GM23338 (cell line): ENCODE measurements around the gene INPP5A. TPM values are rescaled to one million over a fixed set of nuclear protein-coding genes. Genes with fewer than 3 reads are reported as not detected.

Experiments used
- ATAC-seq: fragments of 200-7000 bp; cut with Tn5 transposase; 3 replicates; pipeline ENCODE4 v1.9.1; 2020
- DNase-seq: peaks from one replicate; pipeline ENCODE4 v3.0.0-alpha.2; 2015; ENCODE audit warnings: low spot score
- H2AFZ ChIP-seq: fragments of 200-600 bp; sonication (generic); 2 replicates; pipeline ENCODE4 v1.8.0; 2016; ENCODE audit warnings: antibody characterized with exemption, mild to moderate bottlenecking, moderate library complexity
- H3F3A ChIP-seq: fragments of 200-600 bp; sonication (generic); replicated peaks from 2 replicates; pipeline ENCODE4 v1.8.0; 2017; ENCODE audit warnings: antibody characterized with exemption, mixed run types, low read depth
- H3K27ac ChIP-seq: fragments of 200-600 bp; sonication (generic); 2 replicates; pipeline ENCODE4 v1.6.1; 2016; ENCODE audit warnings: low read depth
- H3K27me3 ChIP-seq: fragments of 200-600 bp; sonication (generic); 2 replicates; pipeline ENCODE4 v1.8.0; 2016; ENCODE audit warnings: mild to moderate bottlenecking, mixed run types, moderate library complexity; ENCODE audit not compliant: insufficient read depth
- H3K36me3 ChIP-seq: fragments of 200-600 bp; sonication (generic); 2 replicates; pipeline ENCODE4 v1.8.0; 2016; ENCODE audit warnings: mild to moderate bottlenecking; ENCODE audit not compliant: insufficient read depth
- H3K4me1 ChIP-seq: fragments of 200-600 bp; sonication (generic); 2 replicates; pipeline ENCODE4 v1.8.0; 2016; ENCODE audit warnings: mild to moderate bottlenecking, moderate library complexity; ENCODE audit not compliant: insufficient read depth
- H3K4me2 ChIP-seq: fragments of 200-600 bp; sonication (generic); 2 replicates; pipeline ENCODE4 v1.7.1; 2017; ENCODE audit warnings: mixed run types
- H3K4me3 ChIP-seq: fragments of 200-600 bp; sonication (generic); 2 replicates; pipeline ENCODE4 v1.6.1; 2016; ENCODE audit warnings: mixed run types
- H3K79me2 ChIP-seq: fragments of 200-600 bp; sonication (generic); replicated peaks from 2 replicates; pipeline ENCODE4 v1.8.0; 2017; ENCODE audit warnings: mild to moderate bottlenecking; ENCODE audit not compliant: insufficient read depth
- H3K9me2 ChIP-seq: fragments of 200-600 bp; sonication (generic); 2 replicates; pipeline ENCODE4 v1.8.0; 2017; ENCODE audit not compliant: insufficient read depth
- H4K20me1 ChIP-seq: fragments of 200-600 bp; sonication (generic); replicated peaks from 2 replicates; pipeline ENCODE4 v1.8.0; 2017; ENCODE audit warnings: mild to moderate bottlenecking; ENCODE audit not compliant: insufficient read depth
- H3K27ac Mint-ChIP-seq: 2 replicates; pipeline ENCODE4 v1.8.0; 2020; ENCODE audit warnings: inconsistent platforms, mild to moderate bottlenecking, moderate library complexity, mixed read lengths
- H3K27me3 Mint-ChIP-seq: 3 replicates; pipeline ENCODE4 v1.8.0; 2022; ENCODE audit warnings: low read depth, mild to moderate bottlenecking, moderate library complexity, mixed read lengths, inconsistent platforms; ENCODE audit not compliant: insufficient read depth, poor library complexity
- H3K36me3 Mint-ChIP-seq: 3 replicates; pipeline ENCODE4 v1.8.0; 2021; ENCODE audit warnings: low read depth, mild to moderate bottlenecking, inconsistent platforms, moderate library complexity, mixed read lengths
- H3K4me1 Mint-ChIP-seq: 3 replicates; pipeline ENCODE4 v1.8.0; 2020; ENCODE audit warnings: mild to moderate bottlenecking, inconsistent platforms, mixed read lengths
- H3K4me3 Mint-ChIP-seq: 3 replicates; pipeline ENCODE4 v1.8.0; 2021; ENCODE audit warnings: moderate library complexity, mild to moderate bottlenecking, inconsistent platforms, mixed read lengths
- H3K9me3 Mint-ChIP-seq: 3 replicates; pipeline ENCODE4 v1.8.0; 2020; ENCODE audit warnings: moderate library complexity, mild to moderate bottlenecking, inconsistent platforms, mixed read lengths
- CREB1 ChIP-seq: fragments of 250-450 bp; sonication (Bioruptor Pico); IDR thresholded peaks from 2 replicates; pipeline ENCODE4 v1.5.0; 2020; ENCODE audit warnings: low read depth, mild to moderate bottlenecking, moderate library complexity
- ETS1 ChIP-seq: IDR thresholded peaks from 2 replicates; pipeline ENCODE4 v1.6.1; 2016; ENCODE audit warnings: antibody characterized with exemption
- EZH2 ChIP-seq: fragments of 200-600 bp; sonication (generic); IDR thresholded peaks from one replicate; pipeline ENCODE4 v1.8.0; 2017; ENCODE audit warnings: antibody characterized with exemption, mild to moderate bottlenecking, low read depth; ENCODE audit not compliant: unreplicated experiment
- EZH2phosphoT487 ChIP-seq: fragments of 200-600 bp; sonication (generic); IDR thresholded peaks from one replicate; pipeline ENCODE4 v1.8.1; 2018; ENCODE audit warnings: antibody characterized with exemption; ENCODE audit not compliant: unreplicated experiment
- JUNB ChIP-seq: IDR thresholded peaks from one replicate; pipeline ENCODE4 v1.6.1; 2016; ENCODE audit warnings: antibody characterized with exemption; ENCODE audit not compliant: unreplicated experiment
- NANOG ChIP-seq: IDR thresholded peaks from 2 replicates; pipeline ENCODE4 v1.6.1; 2016; ENCODE audit warnings: antibody characterized with exemption, borderline replicate concordance
- POLR2AphosphoS5 ChIP-seq: IDR thresholded peaks from 2 replicates; pipeline ENCODE4 v1.6.1; 2016; ENCODE audit warnings: antibody characterized with exemption, low read depth
- REST ChIP-seq: IDR thresholded peaks from one replicate; pipeline ENCODE4 v1.6.1; 2018; ENCODE audit warnings: antibody characterized with exemption; ENCODE audit not compliant: unreplicated experiment
- STAT1 ChIP-seq: IDR thresholded peaks from one replicate; pipeline ENCODE4 v1.6.1; 2016; ENCODE audit warnings: antibody characterized with exemption; ENCODE audit not compliant: unreplicated experiment
- ZNF114 ChIP-seq: fragments of 250-450 bp; sonication (Bioruptor Pico); IDR thresholded peaks from 2 replicates; pipeline ENCODE4 v1.5.0; 2020; ENCODE audit warnings: mild to moderate bottlenecking, moderate library complexity
- ZNF331 ChIP-seq: fragments of 250-450 bp; sonication (Bioruptor Pico); IDR thresholded peaks from 2 replicates; pipeline ENCODE4 v1.5.0; 2020; ENCODE audit warnings: low read depth, mild to moderate bottlenecking, moderate library complexity
- polyA plus RNA-seq: library from polyadenylated mRNA; unstranded; fragments of >200 nt; fragmentation: Nextera tagmentation; extraction: Ambion mirVana; gene quantifications from 2 replicates; pipeline ENCODE4 v1.2.1, GENCODE V29; 2016
- total RNA-seq: library from RNA; depleted of rRNA; stranded (reverse); fragments of >200 nt; shearing (Covaris generic); gene quantifications from 2 replicates; pipeline ENCODE4 v1.2.3, GENCODE V29; 2014
- TF ChIP-seq, protein P1 (sequence below), 2 experiments: fragments of 200-600 bp in 1 of 2; sonication (generic) in 1 of 2; conservative IDR thresholded peaks; 2 replicates each; pipeline versions ENCODE4 v1.5.1 to v1.6.1; 2016 to 2017; ENCODE audit warnings: antibody characterized with exemption in 2 of 2, low read depth in 2 of 2, mild to moderate bottlenecking in 2 of 2, moderate library complexity in 1 of 2
- TF ChIP-seq, protein P2 (sequence below): fragments of 250-450 bp; sonication (Bioruptor Pico); IDR thresholded peaks from 2 replicates; pipeline ENCODE4 v1.5.0; 2020; ENCODE audit warnings: mild to moderate bottlenecking, moderate library complexity

Gene INPP5A
- total and polyA plus RNA-seq, 2 experiments from 2014 or later, result 5.9 to 40.6 TPM

DNA sequence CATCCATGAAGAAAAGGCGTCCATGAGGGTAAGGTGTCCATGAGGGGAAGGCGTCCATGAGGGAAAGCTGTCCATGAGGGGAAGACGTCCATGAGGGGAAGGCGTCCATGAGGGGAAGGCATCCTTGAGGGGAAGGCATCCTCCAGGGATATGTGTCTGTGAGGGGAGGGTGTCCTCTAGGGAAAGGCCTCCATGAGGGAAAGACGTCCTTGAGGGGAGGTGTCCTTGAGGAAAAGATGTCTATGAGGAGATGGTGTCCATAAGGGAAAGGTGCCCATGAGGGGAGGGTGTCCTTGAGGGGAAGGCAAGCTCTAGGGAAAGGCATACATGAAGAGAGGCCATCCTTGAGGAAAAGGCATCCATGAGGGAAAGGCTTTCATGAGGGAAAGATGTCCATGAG is 92.6 kb downstream of the INPP5A start:
- no peak overlapping the region for H3K4me2 ChIP-seq
- no peak overlapping the region for H3K4me3 Mint-ChIP-seq
- peaks cover 3% of the 10 kb centered on the region; the same call in 1 of the 2 replicates for H3K4me1 ChIP-seq
- no peak overlapping the region for H3K27ac ChIP-seq
- DNase-seq (no peak), ATAC-seq (no peak)
- no peaks in the 10 kb centered on the region; the same call in 2 of the 3 replicates for H3K9me3 Mint-ChIP-seq
- no peak overlapping the region for H2AFZ ChIP-seq
- H3K4me1 Mint-ChIP-seq, result peaks cover 26% of the 10 kb centered on the region
- H3F3A ChIP-seq, result no peaks in the 10 kb centered on the region
- TF ChIP-seq STAT1 (no peak), EZH2 (no peak), ETS1 (no peak), REST (no peak), CREB1 (CRISPR knock-in tag) (no peak), EZH2phosphoT487 (no peak), ZNF114 (CRISPR knock-in tag) (no peak), JUNB (no peak), NANOG (no peak), POLR2AphosphoS5 (no peak), ZNF331 (CRISPR knock-in tag) (no peak)
- TF ChIP-seq, protein P1, sequence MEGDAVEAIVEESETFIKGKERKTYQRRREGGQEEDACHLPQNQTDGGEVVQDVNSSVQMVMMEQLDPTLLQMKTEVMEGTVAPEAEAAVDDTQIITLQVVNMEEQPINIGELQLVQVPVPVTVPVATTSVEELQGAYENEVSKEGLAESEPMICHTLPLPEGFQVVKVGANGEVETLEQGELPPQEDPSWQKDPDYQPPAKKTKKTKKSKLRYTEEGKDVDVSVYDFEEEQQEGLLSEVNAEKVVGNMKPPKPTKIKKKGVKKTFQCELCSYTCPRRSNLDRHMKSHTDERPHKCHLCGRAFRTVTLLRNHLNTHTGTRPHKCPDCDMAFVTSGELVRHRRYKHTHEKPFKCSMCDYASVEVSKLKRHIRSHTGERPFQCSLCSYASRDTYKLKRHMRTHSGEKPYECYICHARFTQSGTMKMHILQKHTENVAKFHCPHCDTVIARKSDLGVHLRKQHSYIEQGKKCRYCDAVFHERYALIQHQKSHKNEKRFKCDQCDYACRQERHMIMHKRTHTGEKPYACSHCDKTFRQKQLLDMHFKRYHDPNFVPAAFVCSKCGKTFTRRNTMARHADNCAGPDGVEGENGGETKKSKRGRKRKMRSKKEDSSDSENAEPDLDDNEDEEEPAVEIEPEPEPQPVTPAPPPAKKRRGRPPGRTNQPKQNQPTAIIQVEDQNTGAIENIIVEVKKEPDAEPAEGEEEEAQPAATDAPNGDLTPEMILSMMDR (conservative IDR thresholded peaks at IDR 0.05; ENCODE audit: low read depth in 2 of 2), result no peak
- TF ChIP-seq, protein P2, sequence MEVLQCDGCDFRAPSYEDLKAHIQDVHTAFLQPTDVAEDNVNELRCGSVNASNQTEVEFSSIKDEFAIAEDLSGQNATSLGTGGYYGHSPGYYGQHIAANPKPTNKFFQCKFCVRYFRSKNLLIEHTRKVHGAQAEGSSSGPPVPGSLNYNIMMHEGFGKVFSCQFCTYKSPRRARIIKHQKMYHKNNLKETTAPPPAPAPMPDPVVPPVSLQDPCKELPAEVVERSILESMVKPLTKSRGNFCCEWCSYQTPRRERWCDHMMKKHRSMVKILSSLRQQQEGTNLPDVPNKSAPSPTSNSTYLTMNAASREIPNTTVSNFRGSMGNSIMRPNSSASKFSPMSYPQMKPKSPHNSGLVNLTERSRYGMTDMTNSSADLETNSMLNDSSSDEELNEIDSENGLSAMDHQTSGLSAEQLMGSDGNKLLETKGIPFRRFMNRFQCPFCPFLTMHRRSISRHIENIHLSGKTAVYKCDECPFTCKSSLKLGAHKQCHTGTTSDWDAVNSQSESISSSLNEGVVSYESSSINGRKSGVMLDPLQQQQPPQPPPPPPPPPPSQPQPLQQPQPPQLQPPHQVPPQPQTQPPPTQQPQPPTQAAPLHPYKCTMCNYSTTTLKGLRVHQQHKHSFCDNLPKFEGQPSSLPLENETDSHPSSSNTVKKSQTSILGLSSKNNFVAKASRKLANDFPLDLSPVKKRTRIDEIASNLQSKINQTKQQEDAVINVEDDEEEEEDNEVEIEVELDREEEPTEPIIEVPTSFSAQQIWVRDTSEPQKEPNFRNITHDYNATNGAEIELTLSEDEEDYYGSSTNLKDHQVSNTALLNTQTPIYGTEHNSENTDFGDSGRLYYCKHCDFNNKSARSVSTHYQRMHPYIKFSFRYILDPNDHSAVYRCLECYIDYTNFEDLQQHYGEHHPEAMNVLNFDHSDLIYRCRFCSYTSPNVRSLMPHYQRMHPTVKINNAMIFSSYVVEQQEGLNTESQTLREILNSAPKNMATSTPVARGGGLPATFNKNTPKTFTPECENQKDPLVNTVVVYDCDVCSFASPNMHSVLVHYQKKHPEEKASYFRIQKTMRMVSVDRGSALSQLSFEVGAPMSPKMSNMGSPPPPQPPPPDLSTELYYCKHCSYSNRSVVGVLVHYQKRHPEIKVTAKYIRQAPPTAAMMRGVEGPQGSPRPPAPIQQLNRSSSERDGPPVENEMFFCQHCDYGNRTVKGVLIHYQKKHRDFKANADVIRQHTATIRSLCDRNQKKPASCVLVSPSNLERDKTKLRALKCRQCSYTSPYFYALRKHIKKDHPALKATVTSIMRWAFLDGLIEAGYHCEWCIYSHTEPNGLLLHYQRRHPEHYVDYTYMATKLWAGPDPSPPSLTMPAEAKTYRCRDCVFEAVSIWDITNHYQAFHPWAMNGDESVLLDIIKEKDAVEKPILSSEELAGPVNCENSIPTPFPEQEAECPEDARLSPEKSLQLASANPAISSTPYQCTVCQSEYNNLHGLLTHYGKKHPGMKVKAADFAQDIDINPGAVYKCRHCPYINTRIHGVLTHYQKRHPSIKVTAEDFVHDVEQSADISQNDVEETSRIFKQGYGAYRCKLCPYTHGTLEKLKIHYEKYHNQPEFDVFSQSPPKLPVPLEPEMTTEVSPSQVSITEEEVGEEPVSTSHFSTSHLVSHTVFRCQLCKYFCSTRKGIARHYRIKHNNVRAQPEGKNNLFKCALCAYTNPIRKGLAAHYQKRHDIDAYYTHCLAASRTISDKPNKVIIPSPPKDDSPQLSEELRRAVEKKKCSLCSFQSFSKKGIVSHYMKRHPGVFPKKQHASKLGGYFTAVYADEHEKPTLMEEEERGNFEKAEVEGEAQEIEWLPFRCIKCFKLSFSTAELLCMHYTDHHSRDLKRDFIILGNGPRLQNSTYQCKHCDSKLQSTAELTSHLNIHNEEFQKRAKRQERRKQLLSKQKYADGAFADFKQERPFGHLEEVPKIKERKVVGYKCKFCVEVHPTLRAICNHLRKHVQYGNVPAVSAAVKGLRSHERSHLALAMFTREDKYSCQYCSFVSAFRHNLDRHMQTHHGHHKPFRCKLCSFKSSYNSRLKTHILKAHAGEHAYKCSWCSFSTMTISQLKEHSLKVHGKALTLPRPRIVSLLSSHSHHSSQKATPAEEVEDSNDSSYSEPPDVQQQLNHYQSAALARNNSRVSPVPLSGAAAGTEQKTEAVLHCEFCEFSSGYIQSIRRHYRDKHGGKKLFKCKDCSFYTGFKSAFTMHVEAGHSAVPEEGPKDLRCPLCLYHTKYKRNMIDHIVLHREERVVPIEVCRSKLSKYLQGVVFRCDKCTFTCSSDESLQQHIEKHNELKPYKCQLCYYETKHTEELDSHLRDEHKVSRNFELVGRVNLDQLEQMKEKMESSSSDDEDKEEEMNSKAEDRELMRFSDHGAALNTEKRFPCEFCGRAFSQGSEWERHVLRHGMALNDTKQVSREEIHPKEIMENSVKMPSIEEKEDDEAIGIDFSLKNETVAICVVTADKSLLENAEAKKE, result no peak
- no peak overlapping the region for H3K27ac Mint-ChIP-seq
- no peak overlapping the region for H3K4me3 ChIP-seq
- H3K79me2 ChIP-seq, result 0 out of 2 replicates have a peak, but pooled peaks cover 2% of the 10 kb centered on the region
- H3K27me3 ChIP-seq, result no peaks in the 10 kb centered on the region
- no peaks in the 10 kb centered on the region for H3K36me3 Mint-ChIP-seq
- H4K20me1 ChIP-seq, result 0 out of 2 replicates have a peak, but pooled peaks cover 4% of the 10 kb centered on the region
- peaks cover 7% of the 10 kb centered on the region for H3K27me3 Mint-ChIP-seq
- no peaks in the 10 kb centered on the region for H3K9me2 ChIP-seq
- no peaks in the 10 kb centered on the region for H3K36me3 ChIP-seq
